Non-pigmented ciliary epithelial cell (primary cell): ENCODE measurements around the gene BBS4.

Experiments
- DNase-seq: peaks from one replicate; pipeline ENCODE4 v3.0.0-alpha.2; 2010; ENCODE audit warnings: low read depth

Gene BBS4

DNA sequence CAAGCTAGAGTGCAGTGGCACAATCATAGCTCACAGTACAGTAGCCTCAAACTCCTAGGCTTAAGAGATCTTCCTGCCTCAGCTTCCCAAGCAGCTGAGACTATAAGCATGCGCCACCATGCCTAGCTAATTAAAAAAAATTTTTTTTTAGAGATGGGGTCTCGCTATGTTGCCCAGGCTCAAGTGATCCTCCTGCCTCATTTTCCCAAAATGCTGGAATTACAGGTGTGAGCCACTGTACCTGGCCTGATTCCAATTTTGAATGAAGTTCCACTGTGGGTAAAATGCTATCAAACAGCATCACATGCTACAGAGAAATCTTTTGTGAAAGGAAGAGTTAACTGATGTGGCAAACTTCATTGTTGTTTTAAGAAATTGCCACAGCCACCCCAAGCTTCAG is 80.0 kb downstream of the BBS4 start:
- no peak for DNase-seq

GRCh38 chr15:72766780-72767179 is 80.8 kb downstream of the BBS4 start:
- no peak for DNase-seq

DNA sequence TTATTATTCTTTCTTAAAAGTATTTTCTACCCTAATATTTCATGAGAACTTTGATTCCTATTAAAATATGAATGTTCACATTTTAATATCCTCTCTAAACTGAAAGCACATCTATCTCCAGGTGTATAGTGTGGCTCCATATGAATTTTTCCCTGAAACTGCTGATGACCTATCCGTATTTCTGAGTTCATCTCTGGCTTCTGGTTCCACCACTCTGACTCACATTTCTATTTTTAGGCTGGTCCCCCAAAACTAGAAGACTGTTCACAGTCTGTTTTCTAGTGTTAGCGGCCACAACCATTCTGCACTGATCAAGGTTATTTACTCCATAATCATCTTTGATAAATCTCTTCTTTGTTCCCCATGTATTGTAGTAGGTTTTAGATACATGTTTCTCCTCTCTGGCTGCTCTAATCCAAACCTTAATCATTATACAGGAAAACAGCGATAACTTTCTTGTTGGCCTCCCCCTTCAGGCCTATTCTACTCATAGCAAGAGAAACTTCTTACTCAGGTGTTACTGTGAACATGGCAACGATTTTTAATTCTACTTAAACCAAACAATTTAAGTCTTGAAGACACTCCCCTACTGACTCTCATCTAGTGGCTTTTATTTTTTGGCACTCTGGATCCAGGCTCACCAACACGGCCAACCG is 84.8 kb downstream of the BBS4 start:
- no peak for DNase-seq

GRCh38 chr15:72771329-72771725 is 85.3 kb downstream of the BBS4 start:
- no peak for DNase-seq

GRCh38 chr15:72774696-72775383 is 88.8 kb downstream of the BBS4 start:
- DNase-seq = no peak

GRCh38 chr15:72778796-72779195 is 92.8 kb downstream of the BBS4 start:
- DNase-seq = peak; percentile 41

- no peak for DNase-seq
Measured at GRCh38 chr15:72781631-72782030, 95.6 kb downstream of the BBS4 start.

GRCh38 chr15:72782274-72783003 is 96.4 kb downstream of the BBS4 start:
- DNase-seq = no peak

- no peak for DNase-seq
Measured at GRCh38 chr15:72783004-72783639, 97.1 kb downstream of the BBS4 start.

- peak; percentile 49 for DNase-seq
Measured at GRCh38 chr15:72783640-72784455, 97.8 kb downstream of the BBS4 start, which contains the start of gene ADPGK. Gene ADPGK (minus strand): TSS chr15:72783758. CDS start chr15:72783691, 67 bp downstream.

DNA sequence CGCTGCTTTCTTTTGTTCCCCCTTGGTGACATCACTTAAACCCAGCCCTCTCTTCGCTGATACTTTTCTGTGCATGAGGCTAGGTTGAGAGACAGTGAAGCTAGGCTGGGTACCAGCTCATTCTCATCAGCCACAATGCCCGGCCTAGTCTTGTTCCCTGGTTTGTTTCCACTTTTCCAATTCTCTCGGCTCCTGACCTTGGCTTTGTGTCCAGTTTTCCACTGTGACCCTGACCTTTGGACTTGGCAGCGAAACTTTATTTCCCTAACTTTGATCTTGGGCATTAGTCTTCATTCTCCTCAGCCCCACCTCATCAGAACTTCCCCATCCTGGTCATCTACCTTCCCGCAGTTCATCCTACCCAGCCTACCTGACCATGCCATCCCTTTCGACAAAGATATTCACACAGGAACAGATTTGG is 98.5 kb downstream of the BBS4 start:
- no peak for DNase-seq

GRCh38 chr15:72785432-72785831 is 99.4 kb downstream of the BBS4 start:
- DNase-seq = peak; percentile 28

DNA sequence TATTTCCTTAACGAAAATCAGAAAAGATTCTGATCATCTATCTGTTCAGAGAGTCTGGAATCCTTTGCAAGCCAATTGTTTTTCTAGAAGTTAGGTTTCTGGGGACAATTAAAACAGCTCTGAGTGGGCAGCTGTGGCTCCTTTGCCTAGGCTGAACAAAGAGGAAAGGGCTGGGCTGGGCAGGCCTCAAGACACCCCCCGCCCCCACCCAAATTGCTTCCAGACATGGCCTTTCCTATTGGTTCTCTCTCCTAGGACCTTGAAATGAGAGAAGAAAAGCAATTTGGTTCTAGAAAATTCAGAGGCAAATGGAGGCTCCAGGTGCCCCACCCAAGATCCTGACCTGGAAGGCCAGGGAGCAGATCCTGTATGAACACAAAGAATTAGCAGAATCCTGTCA is 99.8 kb downstream of the BBS4 start:
- DNase-seq = no peak

- no peak for DNase-seq
Measured at GRCh38 chr15:72786242-72786641, 100.2 kb downstream of the BBS4 start.

GRCh38 chr15:72786676-72787345 is 100.8 kb downstream of the BBS4 start:
- DNase-seq = no peak

- no peak for DNase-seq
Measured at GRCh38 chr15:72787526-72787925, 101.5 kb downstream of the BBS4 start.
